Right cardiac atrium (tissue), 5 donors: ENCODE data around the gene SUGP2. TPM values are rescaled to one million over a fixed set of nuclear protein-coding genes. Genes with fewer than 3 reads are reported as not detected.
A peak's percentile ranks its signal among the peaks of the same experiment; 100 is the strongest.
"Not testable (repeated sequence)": the region's sequence is repeated elsewhere in the genome, so short reads cannot be mapped to it uniquely, and the experiment has no call there.

ENCODE experiments used
- ATAC-seq, 2 donors: fragments of 200-7000 bp; cut with Tn5 transposase; one replicate each; pipeline versions ENCODE4 v1.8.0 to v1.9.1; 2020; ENCODE audit warnings: moderate library complexity in 2 of 2, mild to moderate bottlenecking in 1 of 2
- DNase-seq, 3 donors: peaks; one replicate each; pipeline ENCODE4 v3.0.0-alpha.2; 2020
- H3K27ac ChIP-seq: one replicate; pipeline ENCODE4 v1.5.1; 2013; ENCODE audit warnings: mild to moderate bottlenecking, low read length, control low read depth, moderate library complexity
- H3K27me3 ChIP-seq: one replicate; pipeline ENCODE4 v1.6.1; 2013; ENCODE audit not compliant: control insufficient read depth, insufficient read depth
- H3K4me1 ChIP-seq: one replicate; pipeline ENCODE4 v1.6.1; 2013; ENCODE audit warnings: low read length; ENCODE audit not compliant: control insufficient read depth, insufficient read depth
- H3K4me3 ChIP-seq: one replicate; pipeline ENCODE4 v1.5.1; 2013; ENCODE audit warnings: low read length, control low read depth
- H3K9me3 ChIP-seq: one replicate; pipeline ENCODE4 v1.6.1; 2013; ENCODE audit warnings: low read length; ENCODE audit not compliant: control insufficient read depth
- WGBS: extraction: QIAGEN DNeasy Blood & Tissue Kit; methylation state at CpG from one replicate; pipeline ENCODE4 v1.1.7; 2013; 5-methylcytosine and 5-hydroxymethylcytosine counted together
- intact Hi-C, 4 donors: fragments of 100-400 bp; cut with DNase I; formaldehyde crosslinking; loops; one replicate each; pipeline versions ENCODE4 v1.11.0 to v1.14.0; 2022 to 2023
- polyA plus RNA-seq: library from polyadenylated mRNA; stranded (reverse); fragments of 200-250 nt; gene quantifications from one replicate; pipeline ENCODE4 v1.2.3, GENCODE V29; 2013
- total RNA-seq, 4 donors: library from RNA; stranded (reverse); fragmentation: NEBNext Ultra II Directional; extraction: Animal tissue kit (Norgen Biotek cat#: 25700); gene quantifications; one replicate each; pipeline ENCODE4 v1.2.1, GENCODE V29; 2021
- donor health status: healthy with polysubstance abuse.
- donor health status: DM: no; HTN: yes; CAD: no.
- donor health status: DM: no; HTN: no; CAD: no.
- donor health status: DM: no; HTN: yes; CAD: no; lungs with severe emphysema.
- donor health status: DM: yes; HTN: yes; CAD: no.

SUGP2 gene
- total and polyA plus RNA-seq, 5 donors = 48.3 to 77.7 (median 66.4) TPM

DNA sequence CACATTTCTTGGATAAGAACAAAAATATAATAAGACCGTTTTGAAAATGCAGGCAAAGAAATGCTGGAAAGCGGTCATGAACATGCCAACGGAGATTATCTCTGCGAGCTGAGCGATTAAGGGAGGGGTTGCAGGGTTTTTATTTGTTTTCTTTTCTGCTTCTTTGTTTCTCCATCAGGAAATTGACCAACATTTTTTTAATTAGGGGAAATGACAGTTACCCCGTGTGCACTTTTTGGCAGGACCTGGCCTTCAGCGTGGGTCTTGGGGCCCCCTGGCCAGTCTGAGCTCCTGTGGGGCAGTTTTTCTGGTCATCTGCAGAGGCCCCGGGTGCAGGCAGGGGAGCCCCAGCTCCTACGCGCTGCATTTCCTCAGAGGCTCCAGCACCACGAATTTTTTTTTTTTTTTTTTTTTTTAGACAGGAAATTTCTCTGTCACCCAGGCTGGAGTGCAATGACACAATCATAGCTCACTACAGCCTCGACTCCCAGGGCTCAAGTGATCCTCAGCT lies 61.0 kb downstream of the SUGP2 start:
- WGBS = 21% methylated on average over 12 of the region's 12 CpGs
- Histone ChIP-seq H3K27me3 (no peaks in the 10 kb centered on the region), H3K27ac (peak overlapping the region; percentile 59), H3K9me3 (no peaks in the 10 kb centered on the region), H3K4me1 (no peaks in the 10 kb centered on the region), H3K4me3 (no peak overlapping the region)
- ATAC-seq = peak; percentile 62 to 65
- no peak for DNase-seq
- intact Hi-C loops = no loop called here

DNA sequence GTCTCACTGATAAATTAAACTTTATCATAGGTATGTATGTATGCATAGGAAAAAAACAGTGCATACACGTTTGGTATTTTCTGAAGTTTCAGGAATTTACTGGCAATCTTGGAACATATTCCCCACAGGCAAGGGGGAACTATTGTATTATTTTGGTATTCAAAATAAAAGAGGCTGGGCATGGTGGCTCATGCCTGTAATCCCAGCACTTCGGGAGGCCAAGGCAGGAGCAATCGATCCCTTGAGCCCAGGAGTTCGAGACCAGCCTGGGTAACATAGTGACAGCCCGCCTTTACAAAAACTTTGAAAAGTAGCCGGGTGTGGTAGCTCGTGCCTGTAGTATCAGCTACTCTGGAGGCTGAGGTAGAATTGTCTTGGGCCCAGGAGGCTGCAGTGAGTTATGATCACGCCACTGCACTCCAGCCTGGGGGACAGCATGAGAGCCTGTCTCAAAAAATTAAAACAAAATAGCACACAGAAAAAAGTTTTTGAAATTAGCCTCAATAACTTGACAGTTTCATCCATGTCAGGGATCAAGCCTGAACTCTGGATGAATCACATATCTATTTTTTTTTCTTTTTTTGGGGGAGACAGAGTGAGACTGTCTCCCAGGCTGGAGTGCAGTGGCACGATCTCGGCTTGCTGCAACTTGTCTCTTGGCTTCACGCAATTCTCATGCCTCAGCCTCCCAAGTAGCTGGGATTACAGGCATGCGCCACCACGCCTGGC lies 63.2 kb downstream of the SUGP2 start:
- Histone ChIP-seq H3K27ac (no peak overlapping the region), H3K9me3 (no peaks in the 10 kb centered on the region), H3K27me3 (no peaks in the 10 kb centered on the region), H3K4me1 (no peaks in the 10 kb centered on the region), H3K4me3 (no peak overlapping the region)
- ATAC-seq (no peak), DNase-seq (no peak)
- intact Hi-C loops = no loop called here
- 74% methylated on average over 13 of the region's 13 CpGs for WGBS

DNA sequence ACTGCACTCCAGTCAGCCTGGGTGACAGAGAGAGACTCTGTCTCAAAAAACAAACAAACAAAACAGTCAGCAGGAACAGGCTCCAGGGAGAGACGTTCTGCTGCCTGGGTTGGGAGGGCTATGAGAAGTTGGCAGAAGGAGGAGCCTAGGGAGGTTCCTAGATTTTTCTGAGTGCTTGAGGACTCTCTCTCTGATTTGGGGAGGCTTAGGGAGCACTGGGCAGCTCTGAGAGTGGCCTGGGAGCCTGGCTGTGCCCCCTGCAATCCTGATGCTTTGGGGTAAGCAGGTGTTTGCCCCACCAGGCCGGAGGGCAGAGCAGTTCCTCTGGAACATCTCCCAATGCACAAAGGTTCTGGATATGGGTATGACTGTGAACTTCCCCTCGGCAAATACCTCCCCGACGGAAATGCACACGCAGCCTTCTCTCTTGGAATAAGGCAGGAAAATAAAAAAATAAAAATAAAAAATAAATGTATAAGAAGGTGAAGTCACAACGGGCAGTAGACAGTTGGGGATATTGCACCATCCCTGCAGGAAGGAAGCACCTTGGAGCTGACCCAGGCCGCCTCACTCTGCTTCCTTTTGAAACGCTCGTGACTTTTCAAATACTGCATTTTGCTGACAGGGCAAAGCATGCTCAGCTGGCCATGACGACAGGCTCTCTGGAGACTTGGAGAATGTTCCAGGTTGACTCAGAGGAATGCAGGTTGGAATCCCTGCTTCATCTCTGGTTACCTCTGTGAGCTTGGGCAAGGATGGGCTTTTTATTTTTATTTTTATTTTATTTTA lies 65.8 kb downstream of the SUGP2 start:
- DNase-seq = peak; percentile 53 to 85 (median 80)
- H3K4me3 ChIP-seq = no peak overlapping the region
- H3K27ac ChIP-seq = peak overlapping the region; percentile 68
- 34% methylated on average over 11 of the region's 11 CpGs for WGBS
- ATAC-seq = peak; percentile 52 to 75
- H3K27me3 ChIP-seq = no peaks in the 10 kb centered on the region
- H3K4me1 ChIP-seq = no peaks in the 10 kb centered on the region
- H3K9me3 ChIP-seq = no peaks in the 10 kb centered on the region
- intact Hi-C loops = no loop called here

- Histone ChIP-seq H3K27ac (no peak overlapping the region), H3K4me3 (no peak overlapping the region), H3K4me1 (no peaks in the 10 kb centered on the region), H3K27me3 (no peaks in the 10 kb centered on the region), H3K9me3 (no peaks in the 10 kb centered on the region)
- no peak for DNase-seq
- WGBS = 62% methylated on average over 4 of the region's 4 CpGs
- intact Hi-C loops = no loop called here
- no peak for ATAC-seq
These were observed 67.0 kb downstream of the SUGP2 start for GRCh38 chr19:18966307-18966706.

DNA sequence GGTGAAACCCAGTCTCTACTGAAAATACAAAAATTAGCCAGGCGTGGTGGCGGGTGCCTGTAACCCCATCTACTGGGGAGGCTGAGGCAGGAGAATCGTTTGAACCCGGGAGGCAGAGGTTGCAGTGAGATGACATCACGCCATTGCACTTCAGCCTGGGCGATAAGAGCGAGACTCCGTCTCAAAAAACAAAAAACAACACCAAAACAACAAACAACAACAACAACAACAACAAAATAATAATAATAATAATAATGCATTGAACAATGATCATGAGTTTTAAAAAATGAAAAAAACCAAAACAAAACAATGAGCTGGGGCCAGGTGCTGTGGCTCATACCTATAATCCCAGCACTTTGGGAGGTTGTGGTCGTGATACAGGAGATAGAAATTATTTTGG lies 69.2 kb downstream of the SUGP2 start:
- intact Hi-C loops = no loop called here
- WGBS = 90% methylated on average over 9 of the region's 9 CpGs
- H3K4me3 ChIP-seq = no peak overlapping the region
- no peaks in the 10 kb centered on the region for H3K9me3 ChIP-seq
- ATAC-seq = no peak
- no peak overlapping the region for H3K27ac ChIP-seq
- H3K4me1 ChIP-seq = no peaks in the 10 kb centered on the region
- H3K27me3 ChIP-seq = no peaks in the 10 kb centered on the region
- DNase-seq = no peak

DNA sequence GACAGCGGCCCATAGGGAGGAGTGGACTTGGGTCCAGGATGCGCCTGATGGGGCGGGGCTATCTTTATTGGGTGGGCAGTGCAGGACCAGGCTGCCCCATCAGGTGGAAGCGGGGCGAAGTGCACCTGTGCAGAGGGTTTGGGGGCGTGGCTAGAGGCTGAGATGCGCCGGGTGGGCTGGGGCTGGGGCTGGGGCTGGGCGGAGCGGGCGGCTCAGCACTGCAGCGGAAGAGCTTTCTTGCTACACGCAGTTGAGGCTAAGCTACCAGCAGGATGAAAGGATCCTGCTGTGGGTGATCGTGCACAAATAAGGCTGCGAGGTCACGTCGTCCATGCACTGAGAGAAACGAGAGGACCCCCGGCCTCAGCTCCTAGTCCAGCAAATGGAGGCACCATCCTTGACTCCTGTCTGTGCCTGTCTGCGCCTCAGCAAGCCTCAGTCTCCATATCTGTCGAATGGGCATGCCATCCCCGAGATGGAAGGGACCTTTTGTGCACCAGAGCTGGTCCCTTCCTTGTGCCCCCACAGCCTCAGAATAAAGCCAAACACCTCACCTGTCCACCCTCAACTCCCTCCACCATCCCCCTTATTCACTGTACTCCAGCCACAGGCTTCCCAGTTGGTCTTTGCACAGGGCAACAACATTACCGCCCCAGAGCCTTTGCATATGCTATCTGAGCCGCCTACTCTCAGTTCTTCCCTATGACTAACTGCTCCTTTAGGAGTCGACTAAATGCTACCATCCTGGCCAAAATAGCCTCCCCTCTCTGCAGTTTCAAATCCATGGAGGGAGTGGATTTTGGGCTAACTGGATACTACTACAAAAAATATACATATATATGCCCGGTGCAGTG lies 71.3 kb downstream of the SUGP2 start:
- WGBS = 24% methylated on average over 26 of the region's 26 CpGs
- Histone ChIP-seq H3K27ac (no peak overlapping the region), H3K4me1 (no peaks in the 10 kb centered on the region), H3K4me3 (no peak overlapping the region), H3K9me3 (no peaks in the 10 kb centered on the region), H3K27me3 (no peaks in the 10 kb centered on the region)
- ATAC-seq (peak in 1 of 2 donors; percentile 29), DNase-seq (no peak)
- intact Hi-C loops = no loop called here

GRCh38 chr19:18960370-18960769 lies 72.9 kb downstream of the SUGP2 start:
- Histone ChIP-seq H3K9me3 (no peaks in the 10 kb centered on the region), H3K27me3 (no peaks in the 10 kb centered on the region), H3K4me1 (no peaks in the 10 kb centered on the region), H3K27ac (no peak overlapping the region), H3K4me3 (no peak overlapping the region)
- DNase-seq (no peak), ATAC-seq (no peak)
- WGBS = 89% methylated on average over 4 of the region's 4 CpGs
- intact Hi-C loops = no loop called here

GRCh38 chr19:18955042-18955441 lies 78.3 kb downstream of the SUGP2 start:
- no peak for ATAC-seq
- Histone ChIP-seq H3K4me1 (no peaks in the 10 kb centered on the region), H3K27me3 (no peaks in the 10 kb centered on the region), H3K4me3 (no peak overlapping the region), H3K27ac (no peak overlapping the region), H3K9me3 (no peaks in the 10 kb centered on the region)
- intact Hi-C loops = no loop called here
- no peak for DNase-seq
- 96% methylated on average over 2 of the region's 2 CpGs for WGBS

DNA sequence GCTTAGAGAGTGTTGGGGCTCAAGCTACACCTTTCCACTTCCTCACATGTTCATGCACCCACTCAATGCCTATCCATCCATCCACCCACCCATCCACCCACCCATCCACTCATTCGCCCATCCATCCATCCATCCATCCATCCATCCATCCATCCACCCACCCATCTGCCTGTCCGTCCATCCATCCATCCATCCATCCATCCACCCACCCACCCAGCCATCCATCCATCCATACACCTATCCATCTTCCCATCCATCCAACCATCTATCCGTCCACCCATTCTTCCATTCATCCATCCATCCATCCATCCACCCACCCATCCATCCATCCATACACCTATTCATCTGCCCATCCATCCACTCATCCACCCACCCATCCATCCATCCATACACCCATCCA lies 79.2 kb downstream of the SUGP2 start:
- WGBS = 93% methylated on average over 3 of the region's 3 CpGs
- H3K4me1 ChIP-seq = no peaks in the 10 kb centered on the region
- ATAC-seq (no peak), DNase-seq (no peak)
- no peaks in the 10 kb centered on the region for H3K27me3 ChIP-seq
- intact Hi-C loops = no loop called here
- no peaks in the 10 kb centered on the region for H3K9me3 ChIP-seq
- no peak overlapping the region for H3K27ac ChIP-seq
- no peak overlapping the region for H3K4me3 ChIP-seq

GRCh38 chr19:18952364-18953003 lies 80.8 kb downstream of the SUGP2 start:
- DNase-seq, H3K27ac ChIP-seq, H3K4me3 ChIP-seq, H3K9me3 ChIP-seq, ATAC-seq, intact Hi-C loops, H3K4me1 ChIP-seq, H3K27me3 ChIP-seq: not testable (repeated sequence)
- 57% methylated on average over 17 of the region's 17 CpGs for WGBS
